H54 (cell line): ENCODE measurements around the gene GPC6.

Source experiments
- DNase-seq: peaks from one replicate; pipeline ENCODE4 v3.0.0; 2011; ENCODE audit warnings: low spot score, mixed read lengths; ENCODE audit not compliant: insufficient read length
- FAIRE-seq: peaks from 3 replicates; lab custom pipeline; 2011; peaks lifted over from hg19 to GRCh38; lab: Jason Lieb, UNC
- POLR2A ChIP-seq: IDR thresholded peaks from 2 replicates; pipeline ENCODE4 v1.6.1; 2011; ENCODE audit warnings: low read depth, mild to moderate bottlenecking, low read length

The GPC6 gene

DNA sequence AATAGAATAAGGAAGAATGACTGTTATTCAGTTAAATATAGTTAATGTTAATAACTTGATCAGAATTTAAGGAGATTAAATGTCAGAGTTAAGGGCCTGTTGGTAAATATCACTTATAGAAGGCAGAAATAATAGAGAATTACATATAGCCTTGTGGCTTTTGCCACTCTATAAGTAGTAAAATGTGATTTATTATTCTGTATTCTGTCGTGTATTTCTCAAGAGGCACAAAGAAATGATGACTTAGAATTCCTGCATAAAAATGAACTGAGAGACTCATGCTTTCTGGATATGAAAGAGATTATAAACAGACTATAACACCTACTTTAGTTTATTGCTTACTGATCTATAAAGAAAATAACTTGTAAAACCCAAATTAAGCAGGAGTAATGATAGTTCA is 40.1 kb downstream of the GPC6 start:
- no peak for FAIRE-seq
- DNase-seq: no peak
- TF ChIP-seq POLR2A: no peak

DNA sequence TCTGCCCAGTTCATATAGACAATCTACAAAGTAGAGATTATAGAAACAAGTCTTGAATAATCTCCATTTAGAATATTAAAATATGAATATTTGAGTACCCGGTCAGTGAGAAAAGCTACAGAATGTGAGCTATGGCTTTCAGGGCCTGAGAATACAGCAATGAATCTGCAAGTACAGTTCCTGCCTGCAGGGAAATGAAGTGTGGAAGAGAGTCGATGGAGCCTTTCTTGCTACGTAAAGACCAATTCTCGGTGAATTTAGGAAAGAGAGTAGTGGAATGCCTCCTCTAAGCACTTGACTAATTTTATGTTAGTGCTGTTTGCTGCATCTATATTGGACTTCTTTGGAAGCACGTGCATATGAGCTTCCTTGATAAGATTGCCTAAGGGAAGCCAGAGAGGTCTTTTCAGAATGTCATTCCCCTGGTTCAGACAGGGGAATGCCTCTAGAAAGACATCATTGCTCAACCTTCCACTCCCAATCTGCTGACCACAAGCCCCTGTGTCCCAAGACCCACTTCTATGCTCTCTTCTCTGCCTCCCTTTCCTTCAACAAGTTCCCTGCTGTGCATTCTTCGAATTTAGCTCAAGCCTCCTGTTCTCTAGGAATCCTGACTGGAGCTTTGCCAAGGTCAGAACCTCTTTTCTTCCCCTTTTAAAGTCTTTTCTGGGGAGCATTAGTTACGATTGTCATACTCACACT is 41.9 kb downstream of the GPC6 start:
- DNase-seq: no peak
- no peak for TF ChIP-seq POLR2A
- FAIRE-seq: peak; percentile 76

GRCh38 chr13:93270769-93271742 is 44.4 kb downstream of the GPC6 start:
- TF ChIP-seq POLR2A: no peak
- FAIRE-seq (peak; percentile 78), DNase-seq (no peak)

DNA sequence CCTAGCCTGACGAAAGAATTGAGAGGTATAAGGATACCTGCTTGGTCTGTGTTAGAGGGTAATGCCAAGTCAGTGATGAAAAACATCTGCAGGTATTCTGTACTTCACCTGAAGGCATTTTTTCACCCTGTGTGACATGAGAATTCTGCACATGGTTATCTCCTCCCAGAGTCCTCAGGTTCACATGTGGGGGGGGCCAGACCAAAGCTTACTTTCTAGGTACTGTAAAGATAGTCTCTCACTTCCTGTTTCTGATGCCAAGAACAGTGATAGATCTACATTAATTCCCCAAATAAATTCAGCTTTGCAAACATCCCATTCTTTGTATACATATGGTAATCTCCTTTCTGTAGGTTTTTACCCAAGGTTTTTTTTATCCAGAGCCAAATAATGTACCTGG is 53.4 kb downstream of the GPC6 start:
- DNase-seq (no peak), FAIRE-seq (no peak)
- no peak for TF ChIP-seq POLR2A

GRCh38 chr13:93280688-93281087 is 54.1 kb downstream of the GPC6 start:
- TF ChIP-seq POLR2A: no peak
- no peak for DNase-seq
- no peak for FAIRE-seq

DNA sequence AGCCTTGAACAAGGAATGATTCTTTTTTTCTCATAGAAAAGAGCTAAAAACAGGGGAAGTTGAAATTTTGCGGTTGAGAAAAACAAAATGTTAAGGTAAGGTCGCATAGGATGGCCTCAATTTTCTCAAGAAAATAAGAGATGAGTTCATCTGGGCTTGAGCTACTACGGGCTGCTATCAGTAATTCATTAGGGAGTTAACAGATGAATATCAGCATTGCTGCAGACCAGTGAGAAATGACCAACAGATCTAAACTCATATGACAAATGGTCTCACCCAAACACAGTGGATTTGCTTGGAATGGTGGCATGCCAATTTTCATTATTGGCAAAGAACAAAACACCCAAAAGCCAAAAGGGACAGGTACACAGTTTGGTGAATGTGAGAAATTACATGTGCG is 56.6 kb downstream of the GPC6 start:
- TF ChIP-seq POLR2A: no peak
- no peak for DNase-seq
- FAIRE-seq: peak; percentile 55

DNA sequence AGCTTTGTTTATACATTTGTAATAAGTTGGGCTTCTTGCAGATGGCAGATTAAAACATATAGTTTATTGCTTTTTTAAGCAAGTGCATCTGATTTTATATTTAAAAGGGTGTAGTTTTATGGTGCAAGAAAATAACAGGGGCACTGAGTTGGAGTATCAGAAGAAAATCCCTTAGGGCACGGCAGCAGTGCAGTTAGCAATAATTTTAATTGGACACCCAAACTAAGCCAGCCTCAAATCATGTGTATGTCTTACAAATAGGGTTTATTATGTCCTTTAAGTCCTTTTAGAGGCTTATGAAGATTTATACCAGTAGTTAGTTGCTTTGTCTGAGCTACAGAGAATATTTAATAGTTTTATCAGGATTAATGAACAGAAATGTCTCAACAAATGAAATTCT is 57.5 kb downstream of the GPC6 start:
- no peak for DNase-seq

GRCh38 chr13:93286047-93286446 is 59.4 kb downstream of the GPC6 start:
- DNase-seq: no peak
- no peak for TF ChIP-seq POLR2A
- FAIRE-seq: no peak

More for the DNA sequence above, 57.5 kb downstream of the GPC6 start:
- no peak for TF ChIP-seq POLR2A
- FAIRE-seq: no peak

DNA sequence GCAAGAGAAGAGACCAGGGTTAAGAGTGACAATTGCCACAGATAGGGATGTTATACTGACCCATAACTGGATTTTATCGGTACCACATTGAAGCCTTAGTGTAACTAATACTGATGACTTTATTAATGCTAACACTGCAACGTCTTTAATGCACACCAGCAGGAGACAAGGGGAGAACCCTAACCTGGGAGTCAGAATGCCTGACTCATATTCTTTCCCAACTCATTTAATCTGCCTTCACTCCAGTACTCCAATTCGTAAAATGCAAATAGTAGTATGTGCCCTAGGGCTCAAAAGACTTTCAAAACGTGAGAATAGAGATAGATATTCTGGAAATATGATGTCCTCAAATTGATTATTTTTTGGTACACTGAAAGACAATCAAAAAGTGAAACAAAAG is 62.4 kb downstream of the GPC6 start:
- TF ChIP-seq POLR2A: no peak
- DNase-seq: no peak
- FAIRE-seq: peak; percentile 93

GRCh38 chr13:93289842-93290241 is 63.2 kb downstream of the GPC6 start:
- TF ChIP-seq POLR2A: no peak
- FAIRE-seq (no peak), DNase-seq (no peak)

DNA sequence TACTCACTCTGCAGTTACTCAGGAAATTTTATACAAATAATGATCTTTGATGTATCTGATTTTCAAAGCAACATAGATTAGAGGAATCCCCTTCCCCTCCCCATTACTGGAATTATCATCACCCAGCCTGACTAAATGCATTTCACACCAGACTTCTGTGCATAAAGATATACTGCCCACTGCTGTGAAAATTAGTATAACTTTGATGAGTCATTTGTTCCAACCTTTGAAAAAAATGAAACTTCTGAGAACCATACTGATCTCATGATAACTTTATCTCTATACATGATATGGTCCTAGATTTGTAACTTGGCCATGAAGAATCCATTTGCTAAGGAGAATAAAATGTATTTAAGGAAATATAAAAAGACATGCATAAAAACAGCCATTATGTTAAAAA is 63.9 kb downstream of the GPC6 start:
- TF ChIP-seq POLR2A: no peak
- no peak for DNase-seq
- peak; percentile 80 for FAIRE-seq

GRCh38 chr13:93292366-93292765 is 65.8 kb downstream of the GPC6 start:
- FAIRE-seq (no peak), DNase-seq (no peak)
- TF ChIP-seq POLR2A: no peak

DNA sequence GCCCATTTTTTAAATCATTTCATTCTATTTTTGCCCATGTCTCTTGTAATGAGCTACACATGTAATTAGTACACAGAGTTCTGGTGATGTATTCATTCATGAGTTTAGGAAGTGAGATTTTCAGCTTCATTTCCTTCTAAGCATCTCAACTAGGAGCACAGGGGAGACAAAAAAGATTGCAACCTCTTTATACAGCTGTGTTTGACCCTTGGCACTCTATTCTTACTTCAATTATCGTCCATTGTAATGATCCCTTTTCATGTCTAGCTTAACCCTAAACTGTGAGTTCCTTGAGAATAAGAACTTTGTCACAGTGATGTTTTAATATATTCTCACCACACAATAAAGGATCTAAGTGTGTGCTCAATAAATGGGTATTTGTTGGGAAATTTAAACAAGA is 67.1 kb downstream of the GPC6 start:
- DNase-seq: no peak
- FAIRE-seq: peak; percentile 23
- no peak for TF ChIP-seq POLR2A

DNA sequence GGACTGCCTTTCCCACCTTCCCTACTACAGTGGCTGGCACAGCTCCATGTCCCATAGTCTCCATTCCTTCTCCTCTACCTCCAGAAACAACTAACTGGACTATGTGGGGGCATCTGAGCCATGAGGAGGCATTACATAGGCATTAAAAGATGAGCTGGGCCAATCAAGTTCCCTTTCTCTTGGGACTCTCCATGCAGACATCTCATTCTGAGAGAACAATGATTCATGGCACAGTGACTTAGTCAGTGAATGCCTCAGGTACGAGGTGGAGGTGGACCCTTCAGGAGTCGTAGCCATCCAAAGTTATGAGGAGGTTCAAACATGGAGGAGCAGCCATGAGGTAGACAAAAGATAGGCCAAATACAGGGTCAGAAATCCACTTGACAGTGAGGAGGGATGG is 70.0 kb downstream of the GPC6 start:
- no peak for DNase-seq
- TF ChIP-seq POLR2A: no peak
- peak; percentile 82 for FAIRE-seq
